ENCODE data around the gene STIL.
"Not testable (repeated sequence)": the region's sequence is repeated elsewhere in the genome, so short reads cannot be mapped to it uniquely, and the experiment has no call there.

The STIL gene

GRCh38 chr1:47212636-47213229 is 101.2 kb downstream of the STIL start:
- Histone ChIP-seq H3K36me3 (ENCODE audit: control insufficient read depth in 2 of 2, insufficient read depth in 2 of 2, low read length in 2 of 2) (no peaks in the 10 kb centered on the region), H3K4me1 (ENCODE audit: control insufficient read depth in 2 of 2, insufficient read depth in 2 of 2, low read length in 2 of 2) (peaks cover 0 to 2% of the 10 kb centered on the region in 2 donors), H3K9me3 (ENCODE audit: control insufficient read depth in 2 of 2, low read length in 2 of 2) (no peaks in the 10 kb centered on the region), H3K9ac (ENCODE audit: low read depth in 1 of 2, low read length in 2 of 2) (no peak overlapping the region), H3K27ac (ENCODE audit: low read depth in 2 of 2, low read length in 2 of 2) (peak overlapping the region in 1 of 2 donors; percentile 43), H3K4me3 (ENCODE audit: low read length in 2 of 2) (no peak overlapping the region), H3K27me3 (ENCODE audit: control insufficient read depth in 2 of 2, insufficient read depth in 2 of 2, low read length in 2 of 2) (peaks cover 0 to 11% of the 10 kb centered on the region in 2 donors)

GRCh38 chr1:47211796-47212269 is 102.1 kb downstream of the STIL start:
- H3K27ac ChIP-seq (ENCODE audit: low read depth in 2 of 2, low read length in 2 of 2), result peak overlapping the region in 1 of 2 donors; percentile 43
- H3K9me3 ChIP-seq (ENCODE audit: control insufficient read depth in 2 of 2, low read length in 2 of 2), result no peaks in the 10 kb centered on the region
- H3K36me3 ChIP-seq (ENCODE audit: control insufficient read depth in 2 of 2, insufficient read depth in 2 of 2, low read length in 2 of 2), result no peaks in the 10 kb centered on the region
- H3K27me3 ChIP-seq (ENCODE audit: control insufficient read depth in 2 of 2, insufficient read depth in 2 of 2, low read length in 2 of 2), result peaks cover 0 to 9% of the 10 kb centered on the region in 2 donors
- no peak overlapping the region for H3K4me3 ChIP-seq (ENCODE audit: low read length in 2 of 2)
- peaks cover 0 to 2% of the 10 kb centered on the region in 2 donors for H3K4me1 ChIP-seq (ENCODE audit: control insufficient read depth in 2 of 2, insufficient read depth in 2 of 2, low read length in 2 of 2)
- H3K9ac ChIP-seq (ENCODE audit: low read depth in 1 of 2, low read length in 2 of 2), result no peak overlapping the region

GRCh38 chr1:47210666-47211065 is 103.3 kb downstream of the STIL start:
- Histone ChIP-seq H3K9me3 (ENCODE audit: control insufficient read depth in 2 of 2, low read length in 2 of 2) (no peaks in the 10 kb centered on the region), H3K9ac (ENCODE audit: low read depth in 1 of 2, low read length in 2 of 2) (no peak overlapping the region), H3K27ac (ENCODE audit: low read depth in 2 of 2, low read length in 2 of 2) (no peak overlapping the region), H3K27me3 (ENCODE audit: control insufficient read depth in 2 of 2, insufficient read depth in 2 of 2, low read length in 2 of 2) (peaks cover 0 to 9% of the 10 kb centered on the region in 2 donors), H3K36me3 (ENCODE audit: control insufficient read depth in 2 of 2, insufficient read depth in 2 of 2, low read length in 2 of 2) (no peaks in the 10 kb centered on the region), H3K4me3 (ENCODE audit: low read length in 2 of 2) (no peak overlapping the region), H3K4me1 (ENCODE audit: control insufficient read depth in 2 of 2, insufficient read depth in 2 of 2, low read length in 2 of 2) (peaks cover 0 to 2% of the 10 kb centered on the region in 2 donors)

DNA sequence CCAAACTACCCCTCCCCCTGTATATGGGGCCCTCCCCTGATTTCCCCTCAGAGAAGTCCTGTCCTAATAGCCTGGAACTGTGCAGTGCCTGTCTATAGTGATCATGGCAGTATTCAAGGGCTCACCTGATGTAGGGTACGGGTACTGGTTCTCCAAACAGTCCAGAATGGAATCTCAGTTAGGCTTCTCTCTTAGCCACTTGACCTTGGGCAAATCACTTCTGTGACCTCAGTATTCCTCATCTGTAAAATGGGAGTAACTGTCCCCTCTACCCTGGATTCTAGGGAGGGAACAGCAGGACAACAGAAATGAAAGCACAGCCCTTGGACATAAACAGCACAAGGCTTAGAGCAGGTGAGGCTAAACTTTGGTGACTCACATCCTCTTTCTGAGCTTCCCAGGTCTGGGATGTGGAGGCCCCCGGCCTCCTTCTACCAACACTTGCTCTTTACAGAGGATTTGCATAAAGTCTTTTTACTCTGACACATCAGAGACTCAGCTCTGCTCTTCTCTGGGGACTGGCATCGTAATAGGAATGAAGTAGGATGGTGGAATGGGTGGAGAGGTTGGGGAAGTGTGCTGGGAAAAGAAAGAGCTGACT is 104.1 kb downstream of the STIL start:
- no peaks in the 10 kb centered on the region for H3K36me3 ChIP-seq (ENCODE audit: control insufficient read depth in 2 of 2, insufficient read depth in 2 of 2, low read length in 2 of 2)
- no peak overlapping the region for H3K4me3 ChIP-seq (ENCODE audit: low read length in 2 of 2)
- H3K27ac ChIP-seq (ENCODE audit: low read depth in 2 of 2, low read length in 2 of 2), result no peak overlapping the region
- peaks cover 0 to 9% of the 10 kb centered on the region in 2 donors for H3K27me3 ChIP-seq (ENCODE audit: control insufficient read depth in 2 of 2, insufficient read depth in 2 of 2, low read length in 2 of 2)
- H3K9me3 ChIP-seq (ENCODE audit: control insufficient read depth in 2 of 2, low read length in 2 of 2), result no peaks in the 10 kb centered on the region
- peaks cover 0 to 2% of the 10 kb centered on the region in 2 donors for H3K4me1 ChIP-seq (ENCODE audit: control insufficient read depth in 2 of 2, insufficient read depth in 2 of 2, low read length in 2 of 2)
- no peak overlapping the region for H3K9ac ChIP-seq (ENCODE audit: low read depth in 1 of 2, low read length in 2 of 2)

DNA sequence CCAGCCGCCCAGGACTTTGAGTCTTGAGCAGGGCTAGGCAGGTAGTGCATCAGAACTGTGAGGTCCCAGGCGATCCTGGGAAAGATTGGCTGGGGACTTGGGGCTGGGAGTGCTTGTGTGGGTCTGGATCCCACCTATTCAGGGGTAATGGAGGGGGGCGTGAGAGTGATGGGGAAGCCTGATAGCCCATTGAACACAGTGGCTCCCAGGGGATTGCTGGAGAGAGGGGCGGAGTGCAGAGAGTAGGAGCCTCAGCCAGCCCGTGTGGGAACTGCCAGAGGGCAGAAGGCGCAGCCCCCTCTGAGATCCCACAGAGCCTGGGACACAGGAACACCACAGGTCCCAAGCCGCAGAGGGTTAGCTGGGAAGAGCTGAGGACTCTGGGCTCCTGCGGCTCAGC is 104.9 kb downstream of the STIL start:
- Histone ChIP-seq H3K9ac (ENCODE audit: low read depth in 1 of 2, low read length in 2 of 2) (no peak overlapping the region), H3K36me3 (ENCODE audit: control insufficient read depth in 2 of 2, insufficient read depth in 2 of 2, low read length in 2 of 2) (no peaks in the 10 kb centered on the region), H3K9me3 (ENCODE audit: control insufficient read depth in 2 of 2, low read length in 2 of 2) (no peaks in the 10 kb centered on the region), H3K27ac (ENCODE audit: low read depth in 2 of 2, low read length in 2 of 2) (no peak overlapping the region), H3K4me1 (ENCODE audit: control insufficient read depth in 2 of 2, insufficient read depth in 2 of 2, low read length in 2 of 2) (peaks cover 0 to 2% of the 10 kb centered on the region in 2 donors), H3K4me3 (ENCODE audit: low read length in 2 of 2) (no peak overlapping the region), H3K27me3 (ENCODE audit: control insufficient read depth in 2 of 2, insufficient read depth in 2 of 2, low read length in 2 of 2) (peaks cover 0 to 9% of the 10 kb centered on the region in 2 donors)

DNA sequence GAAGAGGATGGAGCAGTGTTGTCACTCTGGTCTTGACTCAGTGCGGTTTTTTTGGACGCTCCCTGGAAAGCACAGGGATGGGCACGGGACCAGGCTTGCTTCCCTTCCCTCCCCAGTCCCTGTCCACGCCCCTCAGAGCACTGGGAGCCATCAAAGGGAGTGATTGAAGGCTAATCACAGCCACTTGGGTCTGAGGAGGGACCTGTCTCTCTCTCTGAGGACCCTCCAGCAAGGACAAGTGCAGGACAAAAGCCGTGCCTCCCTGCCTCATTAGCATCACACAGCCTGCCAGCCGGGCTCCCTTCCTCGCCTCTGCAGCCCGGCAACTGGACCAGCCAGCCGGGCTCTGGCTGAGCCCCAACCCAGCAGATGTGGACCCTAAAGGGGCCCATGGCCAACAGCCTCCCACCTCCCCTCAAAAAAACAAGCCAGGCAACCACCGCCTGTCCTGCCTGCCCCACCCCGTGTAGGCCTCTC is 105.5 kb downstream of the STIL start:
- Histone ChIP-seq H3K4me1 (ENCODE audit: control insufficient read depth in 2 of 2, insufficient read depth in 2 of 2, low read length in 2 of 2) (peaks cover 0 to 2% of the 10 kb centered on the region in 2 donors), H3K36me3 (ENCODE audit: control insufficient read depth in 2 of 2, insufficient read depth in 2 of 2, low read length in 2 of 2) (no peaks in the 10 kb centered on the region), H3K9me3 (ENCODE audit: control insufficient read depth in 2 of 2, low read length in 2 of 2) (no peaks in the 10 kb centered on the region), H3K27me3 (ENCODE audit: control insufficient read depth in 2 of 2, insufficient read depth in 2 of 2, low read length in 2 of 2) (peaks cover 0 to 9% of the 10 kb centered on the region in 2 donors), H3K4me3 (ENCODE audit: low read length in 2 of 2) (no peak overlapping the region), H3K9ac (ENCODE audit: low read depth in 1 of 2, low read length in 2 of 2) (no peak overlapping the region), H3K27ac (ENCODE audit: low read depth in 2 of 2, low read length in 2 of 2) (no peak overlapping the region)

- H3K9ac ChIP-seq (ENCODE audit: low read depth in 1 of 2, low read length in 2 of 2), result no peak overlapping the region
- no peaks in the 10 kb centered on the region for H3K9me3 ChIP-seq (ENCODE audit: control insufficient read depth in 2 of 2, low read length in 2 of 2)
- H3K36me3 ChIP-seq (ENCODE audit: control insufficient read depth in 2 of 2, insufficient read depth in 2 of 2, low read length in 2 of 2), result no peaks in the 10 kb centered on the region
- H3K4me1 ChIP-seq (ENCODE audit: control insufficient read depth in 2 of 2, insufficient read depth in 2 of 2, low read length in 2 of 2), result peaks cover 0 to 2% of the 10 kb centered on the region in 2 donors
- H3K27ac ChIP-seq (ENCODE audit: low read depth in 2 of 2, low read length in 2 of 2), result no peak overlapping the region
- H3K27me3 ChIP-seq (ENCODE audit: control insufficient read depth in 2 of 2, insufficient read depth in 2 of 2, low read length in 2 of 2), result peaks cover 0 to 9% of the 10 kb centered on the region in 2 donors
- no peak overlapping the region for H3K4me3 ChIP-seq (ENCODE audit: low read length in 2 of 2)
Observed at GRCh38 chr1:47207803-47208373, 106.1 kb downstream of the STIL start.

DNA sequence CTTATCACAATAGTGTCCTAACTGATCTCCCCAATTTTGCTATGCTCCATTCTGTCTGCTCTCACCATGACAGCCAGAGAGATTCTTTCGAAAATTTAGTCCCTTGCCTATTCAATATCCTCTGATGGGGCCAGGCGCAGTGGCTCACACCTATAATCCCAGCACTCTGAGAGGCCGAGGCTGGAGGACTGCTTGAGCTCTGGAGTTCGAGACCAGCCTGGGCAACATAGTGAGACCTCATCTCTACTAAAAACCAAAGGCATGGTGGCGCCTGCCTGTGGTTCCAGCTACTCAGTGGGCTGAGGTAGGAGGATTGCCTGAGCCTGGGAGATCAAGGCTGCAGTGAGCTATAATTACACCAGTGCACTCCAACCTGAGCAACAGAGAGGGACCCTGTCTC is 108.0 kb downstream of the STIL start:
- Histone ChIP-seq H3K27me3 (ENCODE audit: control insufficient read depth in 2 of 2, insufficient read depth in 2 of 2, low read length in 2 of 2) (peaks cover 0 to 15% of the 10 kb centered on the region in 2 donors), H3K9ac (ENCODE audit: low read depth in 1 of 2, low read length in 2 of 2) (no peak overlapping the region), H3K27ac (ENCODE audit: low read depth in 2 of 2, low read length in 2 of 2) (no peak overlapping the region), H3K4me1 (ENCODE audit: control insufficient read depth in 2 of 2, insufficient read depth in 2 of 2, low read length in 2 of 2) (no peaks in the 10 kb centered on the region), H3K36me3 (ENCODE audit: control insufficient read depth in 2 of 2, insufficient read depth in 2 of 2, low read length in 2 of 2) (no peaks in the 10 kb centered on the region), H3K4me3 (ENCODE audit: low read length in 2 of 2) (no peak overlapping the region), H3K9me3 (ENCODE audit: control insufficient read depth in 2 of 2, low read length in 2 of 2) (no peaks in the 10 kb centered on the region)

- not testable (repeated sequence) for H3K9ac ChIP-seq (ENCODE audit: low read depth in 1 of 2, low read length in 2 of 2); H3K9me3 ChIP-seq (ENCODE audit: control insufficient read depth in 2 of 2, low read length in 2 of 2); H3K27ac ChIP-seq (ENCODE audit: low read depth in 2 of 2, low read length in 2 of 2); H3K4me3 ChIP-seq (ENCODE audit: low read length in 2 of 2); H3K36me3 ChIP-seq (ENCODE audit: control insufficient read depth in 2 of 2, insufficient read depth in 2 of 2, low read length in 2 of 2); H3K4me1 ChIP-seq (ENCODE audit: control insufficient read depth in 2 of 2, insufficient read depth in 2 of 2, low read length in 2 of 2); H3K27me3 ChIP-seq (ENCODE audit: control insufficient read depth in 2 of 2, insufficient read depth in 2 of 2, low read length in 2 of 2)
Observed at GRCh38 chr1:47203504-47203903, 110.4 kb downstream of the STIL start.

DNA sequence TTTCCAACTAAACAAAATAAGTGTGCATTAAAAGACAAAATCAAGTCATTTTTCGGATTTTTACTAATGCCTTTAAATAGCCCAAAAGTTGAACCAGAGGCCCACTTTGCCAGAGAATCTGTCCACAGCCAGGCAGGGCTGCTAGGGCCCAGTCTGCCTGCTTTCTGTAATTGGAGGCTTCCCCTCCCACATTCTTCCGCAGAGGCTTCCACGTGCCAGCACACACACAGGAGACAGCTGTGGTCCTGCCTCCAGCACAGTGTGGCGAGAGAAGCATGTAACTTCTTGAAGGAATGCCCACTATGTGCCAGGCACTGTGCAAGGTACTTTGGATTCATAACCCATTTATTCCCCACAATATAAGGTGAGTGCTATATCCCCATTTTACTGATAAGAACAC is 112.8 kb downstream of the STIL start:
- no peaks in the 10 kb centered on the region for H3K9me3 ChIP-seq (ENCODE audit: control insufficient read depth in 2 of 2, low read length in 2 of 2)
- H3K36me3 ChIP-seq (ENCODE audit: control insufficient read depth in 2 of 2, insufficient read depth in 2 of 2, low read length in 2 of 2), result no peaks in the 10 kb centered on the region
- H3K27me3 ChIP-seq (ENCODE audit: control insufficient read depth in 2 of 2, insufficient read depth in 2 of 2, low read length in 2 of 2), result peaks cover 0 to 12% of the 10 kb centered on the region in 2 donors
- no peak overlapping the region for H3K4me3 ChIP-seq (ENCODE audit: low read length in 2 of 2)
- no peaks in the 10 kb centered on the region for H3K4me1 ChIP-seq (ENCODE audit: control insufficient read depth in 2 of 2, insufficient read depth in 2 of 2, low read length in 2 of 2)
- H3K27ac ChIP-seq (ENCODE audit: low read depth in 2 of 2, low read length in 2 of 2), result no peak overlapping the region
- H3K9ac ChIP-seq (ENCODE audit: low read depth in 1 of 2, low read length in 2 of 2), result no peak overlapping the region

Data from mucosa of rectum (tissue), 2 donors.